GM23338 (cell line): ENCODE results near the gene RIMKLB. TPM values are rescaled to one million over a fixed set of nuclear protein-coding genes. Genes with fewer than 3 reads are reported as not detected.

Experiments
- ATAC-seq: fragments of 200-7000 bp; cut with Tn5 transposase; 3 replicates; pipeline ENCODE4 v1.9.1; 2020
- DNase-seq: peaks from one replicate; pipeline ENCODE4 v3.0.0-alpha.2; 2015; ENCODE audit warnings: low spot score
- H2AFZ ChIP-seq: fragments of 200-600 bp; sonication (generic); 2 replicates; pipeline ENCODE4 v1.8.0; 2016; ENCODE audit warnings: antibody characterized with exemption, mild to moderate bottlenecking, moderate library complexity
- H3F3A ChIP-seq: fragments of 200-600 bp; sonication (generic); replicated peaks from 2 replicates; pipeline ENCODE4 v1.8.0; 2017; ENCODE audit warnings: antibody characterized with exemption, mixed run types, low read depth
- H3K27ac ChIP-seq: fragments of 200-600 bp; sonication (generic); 2 replicates; pipeline ENCODE4 v1.6.1; 2016; ENCODE audit warnings: low read depth
- H3K27me3 ChIP-seq: fragments of 200-600 bp; sonication (generic); 2 replicates; pipeline ENCODE4 v1.8.0; 2016; ENCODE audit warnings: mild to moderate bottlenecking, mixed run types, moderate library complexity; ENCODE audit not compliant: insufficient read depth
- H3K36me3 ChIP-seq: fragments of 200-600 bp; sonication (generic); 2 replicates; pipeline ENCODE4 v1.8.0; 2016; ENCODE audit warnings: mild to moderate bottlenecking; ENCODE audit not compliant: insufficient read depth
- H3K4me1 ChIP-seq: fragments of 200-600 bp; sonication (generic); 2 replicates; pipeline ENCODE4 v1.8.0; 2016; ENCODE audit warnings: mild to moderate bottlenecking, moderate library complexity; ENCODE audit not compliant: insufficient read depth
- H3K4me2 ChIP-seq: fragments of 200-600 bp; sonication (generic); 2 replicates; pipeline ENCODE4 v1.7.1; 2017; ENCODE audit warnings: mixed run types
- H3K4me3 ChIP-seq: fragments of 200-600 bp; sonication (generic); 2 replicates; pipeline ENCODE4 v1.6.1; 2016; ENCODE audit warnings: mixed run types
- H3K79me2 ChIP-seq: fragments of 200-600 bp; sonication (generic); replicated peaks from 2 replicates; pipeline ENCODE4 v1.8.0; 2017; ENCODE audit warnings: mild to moderate bottlenecking; ENCODE audit not compliant: insufficient read depth
- H3K9me2 ChIP-seq: fragments of 200-600 bp; sonication (generic); 2 replicates; pipeline ENCODE4 v1.8.0; 2017; ENCODE audit not compliant: insufficient read depth
- H4K20me1 ChIP-seq: fragments of 200-600 bp; sonication (generic); replicated peaks from 2 replicates; pipeline ENCODE4 v1.8.0; 2017; ENCODE audit warnings: mild to moderate bottlenecking; ENCODE audit not compliant: insufficient read depth
- H3K27ac Mint-ChIP-seq: 2 replicates; pipeline ENCODE4 v1.8.0; 2020; ENCODE audit warnings: inconsistent platforms, mild to moderate bottlenecking, moderate library complexity, mixed read lengths
- H3K27me3 Mint-ChIP-seq: 3 replicates; pipeline ENCODE4 v1.8.0; 2022; ENCODE audit warnings: low read depth, mild to moderate bottlenecking, moderate library complexity, mixed read lengths, inconsistent platforms; ENCODE audit not compliant: insufficient read depth, poor library complexity
- H3K36me3 Mint-ChIP-seq: 3 replicates; pipeline ENCODE4 v1.8.0; 2021; ENCODE audit warnings: low read depth, mild to moderate bottlenecking, inconsistent platforms, moderate library complexity, mixed read lengths
- H3K4me1 Mint-ChIP-seq: 3 replicates; pipeline ENCODE4 v1.8.0; 2020; ENCODE audit warnings: mild to moderate bottlenecking, inconsistent platforms, mixed read lengths
- H3K4me3 Mint-ChIP-seq: 3 replicates; pipeline ENCODE4 v1.8.0; 2021; ENCODE audit warnings: moderate library complexity, mild to moderate bottlenecking, inconsistent platforms, mixed read lengths
- H3K9me3 Mint-ChIP-seq: 3 replicates; pipeline ENCODE4 v1.8.0; 2020; ENCODE audit warnings: moderate library complexity, mild to moderate bottlenecking, inconsistent platforms, mixed read lengths
- CTCF ChIP-seq, 2 experiments: fragments of 200-600 bp in 1 of 2; sonication (generic) in 1 of 2; conservative IDR thresholded peaks; 2 replicates each; pipeline versions ENCODE4 v1.5.1 to v1.6.1; 2016 to 2017; ENCODE audit warnings: antibody characterized with exemption in 2 of 2, low read depth in 2 of 2, mild to moderate bottlenecking in 2 of 2, moderate library complexity in 1 of 2
- EZH2phosphoT487 ChIP-seq: fragments of 200-600 bp; sonication (generic); IDR thresholded peaks from one replicate; pipeline ENCODE4 v1.8.1; 2018; ENCODE audit warnings: antibody characterized with exemption; ENCODE audit not compliant: unreplicated experiment
- POLR2AphosphoS5 ChIP-seq: IDR thresholded peaks from 2 replicates; pipeline ENCODE4 v1.6.1; 2016; ENCODE audit warnings: antibody characterized with exemption, low read depth
- REST ChIP-seq: IDR thresholded peaks from one replicate; pipeline ENCODE4 v1.6.1; 2018; ENCODE audit warnings: antibody characterized with exemption; ENCODE audit not compliant: unreplicated experiment
- STAT1 ChIP-seq: IDR thresholded peaks from one replicate; pipeline ENCODE4 v1.6.1; 2016; ENCODE audit warnings: antibody characterized with exemption; ENCODE audit not compliant: unreplicated experiment
- ZNF114 ChIP-seq: fragments of 250-450 bp; sonication (Bioruptor Pico); IDR thresholded peaks from 2 replicates; pipeline ENCODE4 v1.5.0; 2020; ENCODE audit warnings: mild to moderate bottlenecking, moderate library complexity
- ZNF462 ChIP-seq: fragments of 250-450 bp; sonication (Bioruptor Pico); IDR thresholded peaks from 2 replicates; pipeline ENCODE4 v1.5.0; 2020; ENCODE audit warnings: mild to moderate bottlenecking, moderate library complexity
- polyA plus RNA-seq: library from polyadenylated mRNA; unstranded; fragments of >200 nt; fragmentation: Nextera tagmentation; extraction: Ambion mirVana; gene quantifications from 2 replicates; pipeline ENCODE4 v1.2.1, GENCODE V29; 2016
- total RNA-seq: library from RNA; depleted of rRNA; stranded (reverse); fragments of >200 nt; shearing (Covaris generic); gene quantifications from 2 replicates; pipeline ENCODE4 v1.2.3, GENCODE V29; 2014

Gene RIMKLB
- total and polyA plus RNA-seq, 2 experiments from 2014 or later = 87.0 to 104 TPM

- no peaks in the 10 kb centered on the region for H3K36me3 ChIP-seq
- no peak overlapping the region for H3K4me2 ChIP-seq
- H2AFZ ChIP-seq = peak overlapping the region; percentile 59
- H3K9me3 Mint-ChIP-seq = peaks cover 15% of the 10 kb centered on the region; the same call in 2 of the 3 replicates
- TF ChIP-seq CTCF (conservative IDR thresholded peaks at IDR 0.05; ENCODE audit: low read depth in 2 of 2) (no peak), REST (no peak), ZNF114 (CRISPR knock-in tag) (no peak), STAT1 (no peak)
- H3K27me3 Mint-ChIP-seq = peaks cover 1% of the 10 kb centered on the region
- H3K36me3 Mint-ChIP-seq = peaks cover 3% of the 10 kb centered on the region; the same call in 1 of the 3 replicates
- H3K79me2 ChIP-seq = no peaks in the 10 kb centered on the region
- H3K4me3 Mint-ChIP-seq = no peak overlapping the region
- H3K27ac Mint-ChIP-seq = no peak overlapping the region
- DNase-seq = no peak
- H3F3A ChIP-seq = 0 out of 2 replicates have a peak, but pooled peaks cover 3% of the 10 kb centered on the region
- H3K27ac ChIP-seq = no peak overlapping the region
- no peaks in the 10 kb centered on the region for H3K9me2 ChIP-seq
- H3K27me3 ChIP-seq = no peaks in the 10 kb centered on the region
- no peak overlapping the region for H3K4me3 ChIP-seq
- no peaks in the 10 kb centered on the region; the same call in 2 of the 3 replicates for H3K4me1 Mint-ChIP-seq
- no peaks in the 10 kb centered on the region for H3K4me1 ChIP-seq
- H4K20me1 ChIP-seq = no peaks in the 10 kb centered on the region
- ATAC-seq = no peak
Measured at GRCh38 chr12:8668441-8668840, 29.4 kb upstream of the RIMKLB start.

GRCh38 chr12:8672381-8672780 lies 25.4 kb upstream of the RIMKLB start:
- Mint-ChIP-seq H3K27ac (no peak overlapping the region), H3K4me3 (no peak overlapping the region), H3K36me3 (peaks cover 3% of the 10 kb centered on the region; the same call in 1 of the 3 replicates), H3K27me3 (peaks cover 3% of the 10 kb centered on the region), H3K4me1 (peaks cover 3% of the 10 kb centered on the region; the same call in 2 of the 3 replicates), H3K9me3 (peaks cover 15% of the 10 kb centered on the region; the same call in 2 of the 3 replicates)
- H3F3A ChIP-seq = no peaks in the 10 kb centered on the region
- ATAC-seq = no peak
- H4K20me1 ChIP-seq = no peaks in the 10 kb centered on the region
- H2AFZ ChIP-seq = peak overlapping the region; percentile 69; the same call in 1 of the 2 replicates
- no peaks in the 10 kb centered on the region for H3K9me2 ChIP-seq
- no peaks in the 10 kb centered on the region; the same call in 1 of the 2 replicates for H3K4me1 ChIP-seq
- H3K27ac ChIP-seq = no peak overlapping the region
- H3K36me3 ChIP-seq = no peaks in the 10 kb centered on the region
- H3K4me3 ChIP-seq = no peak overlapping the region
- H3K79me2 ChIP-seq = no peaks in the 10 kb centered on the region
- DNase-seq = no peak
- H3K27me3 ChIP-seq = no peaks in the 10 kb centered on the region
- H3K4me2 ChIP-seq = no peak overlapping the region
- TF ChIP-seq ZNF462 (no peak), CTCF (conservative IDR thresholded peaks at IDR 0.05; ENCODE audit: low read depth in 2 of 2) (no peak), POLR2AphosphoS5 (no peak), STAT1 (no peak), EZH2phosphoT487 (no peak)
